HEK293 (cell line): ENCODE data around the gene SAMD14.

ENCODE experiments used
- CTCF ChIA-PET: fragments of 350-600 bp; formaldehyde crosslinking; extraction: SDS; loops from one replicate; lab custom pipeline; 2021; ENCODE audit warnings: antibody characterized with exemption; lab: Yijun Ruan, JAX
- POLR2A ChIA-PET: fragments of 300-600 bp; formaldehyde crosslinking; extraction: SDS; loops from one replicate; lab custom pipeline; 2020; ENCODE audit warnings: antibody characterized with exemption, inconsistent platforms; lab: Yijun Ruan, JAX
- H3K27ac ChIP-seq: fragments of 200-500 bp; sonication (Bioruptor generic); 2 replicates; pipeline ENCODE4 v1.5.1; 2014; ENCODE audit warnings: low read depth, low read length, control low read depth, inconsistent platforms; ENCODE audit errors: extremely low read depth
- H3K36me3 ChIP-seq, 2 experiments: fragments of 200-500 bp in 1 of 2; sonication (Bioruptor generic) in 1 of 2; 1 replicate in 1 of 2; 2 replicates in 1 of 2; pipeline ENCODE4 v1.5.1; 2014 to 2017; ENCODE audit warnings: inconsistent platforms in 2 of 2, low read length in 2 of 2; ENCODE audit not compliant: control insufficient read depth in 2 of 2, insufficient read depth in 1 of 2
- H3K4me1 ChIP-seq: fragments of 200-500 bp; sonication (Bioruptor generic); 2 replicates; pipeline ENCODE4 v1.5.1; 2014; ENCODE audit warnings: mild to moderate bottlenecking, low read length, inconsistent platforms; ENCODE audit not compliant: control insufficient read depth, insufficient read depth
- H3K4me3 ChIP-seq: 2 replicates; pipeline ENCODE4 v1.5.1; 2011; ENCODE audit warnings: low read depth, mild to moderate bottlenecking, control low read depth, low read length, moderate library complexity
- H3K9me3 ChIP-seq: fragments of 200-500 bp; sonication (Bioruptor generic); 2 replicates; pipeline ENCODE4 v1.5.1; 2014; ENCODE audit warnings: low read depth, low read length, inconsistent platforms; ENCODE audit not compliant: control insufficient read depth, insufficient read depth
- ATF2 ChIP-seq: fragments of 450-650 bp; formaldehyde crosslinking; IDR thresholded peaks from 2 replicates; pipeline ENCODE4 v1.5.1; 2016; ENCODE audit warnings: missing biosample characterization, missing genetic modification characterization, low read depth
- BCL11B ChIP-seq: fragments of 450-650 bp; formaldehyde crosslinking; IDR thresholded peaks from 2 replicates; pipeline ENCODE4 v1.5.1; 2016; ENCODE audit warnings: low read depth, missing biosample characterization, missing genetic modification characterization
- EGR2 ChIP-seq: fragments of 450-650 bp; formaldehyde crosslinking; IDR thresholded peaks from 2 replicates; pipeline ENCODE4 v1.5.1; 2016; ENCODE audit warnings: low read depth, missing biosample characterization, missing genetic modification characterization
- HOXC10 ChIP-seq: sonication (generic); formaldehyde crosslinking; IDR thresholded peaks from 2 replicates; pipeline ENCODE4 v1.8.1; 2023; ENCODE audit warnings: mild to moderate bottlenecking, missing genetic modification reagents
- IKZF3 ChIP-seq: fragments of 450-650 bp; IDR thresholded peaks from 2 replicates; pipeline ENCODE4 v1.5.0; 2018; ENCODE audit warnings: missing biosample characterization, mild to moderate bottlenecking, missing genetic modification characterization, moderate library complexity
- PATZ1 ChIP-seq: fragments of 450-650 bp; formaldehyde crosslinking; IDR thresholded peaks from 2 replicates; pipeline ENCODE4 v1.5.1; 2016; ENCODE audit warnings: missing biosample characterization, missing genetic modification characterization
- RBAK ChIP-seq: fragments of 450-650 bp; formaldehyde crosslinking; IDR thresholded peaks from 2 replicates; pipeline ENCODE4 v1.5.1; 2016; ENCODE audit warnings: missing biosample characterization, missing genetic modification characterization
- TCF7L2 ChIP-seq: IDR thresholded peaks from 2 replicates; pipeline ENCODE4 v1.6.1; 2011; ENCODE audit warnings: low read depth, mild to moderate bottlenecking, inconsistent platforms, low read length, moderate library complexity, borderline replicate concordance
- ZBTB44 ChIP-seq: fragments of 450-650 bp; IDR thresholded peaks from 2 replicates; pipeline ENCODE4 v1.5.1; 2018; ENCODE audit warnings: missing biosample characterization, mild to moderate bottlenecking, missing genetic modification characterization
- ZNF114 ChIP-seq: fragments of 450-650 bp; formaldehyde crosslinking; IDR thresholded peaks from 2 replicates; pipeline ENCODE4 v1.5.0; 2017; ENCODE audit warnings: missing biosample characterization, missing genetic modification characterization
- ZNF121 ChIP-seq: fragments of 450-650 bp; formaldehyde crosslinking; IDR thresholded peaks from 2 replicates; pipeline ENCODE4 v1.5.1; 2016; ENCODE audit warnings: missing biosample characterization, missing genetic modification characterization
- ZNF140 ChIP-seq: fragments of 450-650 bp; formaldehyde crosslinking; IDR thresholded peaks from 2 replicates; pipeline ENCODE4 v1.5.1; 2016; ENCODE audit warnings: missing biosample characterization, missing genetic modification characterization
- ZNF175 ChIP-seq: fragments of 450-650 bp; formaldehyde crosslinking; IDR thresholded peaks from 2 replicates; pipeline ENCODE4 v1.5.1; 2016; ENCODE audit warnings: missing biosample characterization, missing genetic modification characterization
- ZNF248 ChIP-seq: fragments of 450-650 bp; formaldehyde crosslinking; IDR thresholded peaks from 2 replicates; pipeline ENCODE4 v1.5.1; 2017; ENCODE audit warnings: missing biosample characterization, missing genetic modification characterization
- ZNF266 ChIP-seq: fragments of 450-650 bp; formaldehyde crosslinking; IDR thresholded peaks from 2 replicates; pipeline ENCODE4 v1.5.1; 2016; ENCODE audit warnings: missing biosample characterization, missing genetic modification characterization, low read depth
- ZNF311 ChIP-seq: fragments of 450-650 bp; formaldehyde crosslinking; IDR thresholded peaks from 2 replicates; pipeline ENCODE4 v1.5.1; 2017; ENCODE audit warnings: missing biosample characterization, missing genetic modification characterization, borderline replicate concordance
- ZNF335 ChIP-seq: fragments of 450-650 bp; formaldehyde crosslinking; conservative IDR thresholded peaks from 2 replicates; pipeline ENCODE4 v1.5.1; 2016; ENCODE audit warnings: missing biosample characterization, missing genetic modification characterization
- ZNF37A ChIP-seq: fragments of 450-650 bp; IDR thresholded peaks from 2 replicates; pipeline ENCODE4 v1.5.1; 2018; ENCODE audit warnings: missing biosample characterization, missing genetic modification characterization
- ZNF433 ChIP-seq: fragments of 450-650 bp; formaldehyde crosslinking; IDR thresholded peaks from 2 replicates; pipeline ENCODE4 v1.5.1; 2016; ENCODE audit warnings: missing biosample characterization, missing genetic modification characterization, low read depth
- ZNF513 ChIP-seq: fragments of 450-650 bp; IDR thresholded peaks from 2 replicates; pipeline ENCODE4 v1.5.1; 2018; ENCODE audit warnings: missing biosample characterization, missing genetic modification characterization
- ZNF585B ChIP-seq: fragments of 450-650 bp; formaldehyde crosslinking; IDR thresholded peaks from 2 replicates; pipeline ENCODE4 v1.5.1; 2016; ENCODE audit warnings: missing biosample characterization, missing genetic modification characterization
- ZNF596 ChIP-seq: fragments of 450-650 bp; IDR thresholded peaks from 2 replicates; pipeline ENCODE4 v1.5.0; 2018; ENCODE audit warnings: missing biosample characterization, mild to moderate bottlenecking, missing genetic modification characterization, moderate library complexity
- ZNF660 ChIP-seq: fragments of 450-650 bp; IDR thresholded peaks from 2 replicates; pipeline ENCODE4 v1.5.1; 2018; ENCODE audit warnings: missing biosample characterization, mild to moderate bottlenecking, missing genetic modification characterization
- ZNF701 ChIP-seq: fragments of 450-650 bp; formaldehyde crosslinking; IDR thresholded peaks from 2 replicates; pipeline ENCODE4 v1.5.1; 2016; ENCODE audit warnings: missing biosample characterization, missing genetic modification characterization

Gene SAMD14

GRCh38 chr17:50078430-50078829, 51.5 kb downstream of the SAMD14 start:
- TF ChIP-seq ZNF433 (tag by site-specific recombination) (no peak), ZNF114 (tag by site-specific recombination) (no peak), ZNF121 (tag by site-specific recombination) (no peak), EGR2 (tag by site-specific recombination) (no peak), ATF2 (no peak), ZNF266 (no peak), TCF7L2 (no peak), BCL11B (tag by site-specific recombination) (no peak), ZNF335 (tag by site-specific recombination) (no peak), ZNF140 (tag by site-specific recombination) (no peak), PATZ1 (tag by site-specific recombination) (no peak), HOXC10 (CRISPR knock-in tag) (no peak), ZNF513 (tag by site-specific recombination) (no peak), ZNF37A (tag by site-specific recombination) (no peak), ZBTB44 (tag by site-specific recombination) (no peak), RBAK (tag by site-specific recombination) (no peak), ZNF596 (tag by site-specific recombination) (no peak)
- H3K4me1 ChIP-seq, result no peaks in the 10 kb centered on the region
- H3K36me3 ChIP-seq, result peaks cover 0 to 45% of the 10 kb centered on the region in 2 experiments; a peak in 2 of 3 replicates
- no peaks in the 10 kb centered on the region for H3K9me3 ChIP-seq
- CTCF ChIA-PET, result interaction anchor here (0.6 to 5.9 kb wide), 9 partner anchors 9 to 485 kb away, joined by 3 to 50 read pairs (median 5); partner anchors contain the start of gene PDK2
- no peak overlapping the region for H3K27ac ChIP-seq
- H3K4me3 ChIP-seq, result no peak overlapping the region
- POLR2A ChIA-PET, result no interaction called here

- ChIA-PET POLR2A (no interaction called here), CTCF (interaction anchor here (0.7 to 5.9 kb wide), 6 partner anchors 10 to 49 kb away, joined by 3 to 50 read pairs (median 13); partner anchors contain the start of gene PDK2)
- Histone ChIP-seq H3K36me3 (peaks cover 0 to 49% of the 10 kb centered on the region in 2 experiments; a peak in 1 of 3 replicates), H3K4me3 (no peak overlapping the region), H3K4me1 (no peaks in the 10 kb centered on the region), H3K27ac (no peak overlapping the region), H3K9me3 (no peaks in the 10 kb centered on the region)
- TF ChIP-seq ZNF701 (tag by site-specific recombination), result no peak
- TF ChIP-seq IKZF3 (tag by site-specific recombination), result no peak
- no peak for TF ChIP-seq ZNF311 (tag by site-specific recombination)
- no peak for TF ChIP-seq ZNF248 (tag by site-specific recombination)
- TF ChIP-seq ZNF175, result no peak
- no peak for TF ChIP-seq ZNF660 (tag by site-specific recombination)
- TF ChIP-seq ZNF585B (tag by site-specific recombination), result no peak
- TF ChIP-seq ZNF433 (tag by site-specific recombination), result no peak
These were observed 53.2 kb downstream of the SAMD14 start for GRCh38 chr17:50076591-50077235.
